ENCODE measurements around the gene ZC3H11A. TPM values are rescaled to one million over a fixed set of nuclear protein-coding genes. Genes with fewer than 3 reads are reported as not detected.

ZC3H11A gene
- total RNA-seq, 6 donors from 2014 or later = 59.4 to 133 (median 78.6) TPM

GRCh38 chr1:203805689-203806088 is 10.3 kb downstream of the ZC3H11A start:
- Histone ChIP-seq H3K27ac (no peak overlapping the region), H3K27me3 (no peaks in the 10 kb centered on the region), H3K4me1 (peaks cover 0 to 7% (median 6%) of the 10 kb centered on the region in 4 donors), H3K4me3 (no peak overlapping the region), H3K9me3 (no peaks in the 10 kb centered on the region), H3K36me3 (peaks cover 0 to 49% (median 19%) of the 10 kb centered on the region in 4 donors)
- TF ChIP-seq CTCF (IDR thresholded peaks at IDR 0.05) (no peak), EP300 (IDR thresholded peaks at IDR 0.05) (no peak), POLR2AphosphoS5 (IDR thresholded peaks at IDR 0.05) (no peak), POLR2A (IDR thresholded peaks at IDR 0.05) (no peak)
- ATAC-seq (ENCODE audit: low FRiP score in 2 of 2) (no peak), DNase-seq (no peak)
- WGBS, 2 donors = 98% methylated on average over 7 of the region's 7 CpGs

- Histone ChIP-seq H3K4me3 (no peak overlapping the region), H3K4me1 (peaks cover 3 to 12% (median 6%) of the 10 kb centered on the region in 4 donors), H3K9me3 (no peaks in the 10 kb centered on the region), H3K36me3 (peaks cover 0 to 58% (median 19%) of the 10 kb centered on the region in 4 donors), H3K27ac (no peak overlapping the region), H3K27me3 (no peaks in the 10 kb centered on the region)
- ATAC-seq (ENCODE audit: low FRiP score in 2 of 2) (no peak), DNase-seq (no peak)
- TF ChIP-seq CTCF (IDR thresholded peaks at IDR 0.05) = no peak
- no peak for TF ChIP-seq POLR2AphosphoS5 (IDR thresholded peaks at IDR 0.05)
- no peak for TF ChIP-seq POLR2A (IDR thresholded peaks at IDR 0.05)
- no peak for TF ChIP-seq EP300 (IDR thresholded peaks at IDR 0.05)
- WGBS, 2 donors = 86 to 93% methylated on average over 2 of the region's 2 CpGs
Observed at GRCh38 chr1:203807196-203807595, 11.8 kb downstream of the ZC3H11A start.

- Histone ChIP-seq H3K27me3 (no peaks in the 10 kb centered on the region), H3K9me3 (no peaks in the 10 kb centered on the region), H3K4me3 (no peak overlapping the region), H3K36me3 (peaks cover 9 to 72% (median 17%) of the 10 kb centered on the region in 4 donors), H3K4me1 (peaks cover 0 to 11% (median 8%) of the 10 kb centered on the region in 4 donors), H3K27ac (no peak overlapping the region)
- ATAC-seq (ENCODE audit: low FRiP score in 2 of 2) = no peak
- TF ChIP-seq POLR2AphosphoS5 (IDR thresholded peaks at IDR 0.05) = no peak
- no peak for TF ChIP-seq CTCF (IDR thresholded peaks at IDR 0.05)
- TF ChIP-seq EP300 (IDR thresholded peaks at IDR 0.05) = no peak
- no peak for TF ChIP-seq POLR2A (IDR thresholded peaks at IDR 0.05)
- DNase-seq = no peak
- 95 to 100% methylated on average over 2 of the region's 2 CpGs for WGBS, 2 donors
Observed at GRCh38 chr1:203813581-203814341, 18.3 kb downstream of the ZC3H11A start.

- Histone ChIP-seq H3K36me3 (peaks cover 38 to 97% (median 59%) of the 10 kb centered on the region in 4 donors), H3K27ac (no peak overlapping the region)
Observed at GRCh38 chr1:203818399-203818798, 23.0 kb downstream of the ZC3H11A start.

More at GRCh38 chr1:203818399-203818798, 23.0 kb downstream of the ZC3H11A start:
- WGBS, 2 donors = 79 to 93% methylated on average over 6 of the region's 6 CpGs
- Histone ChIP-seq H3K27me3 (no peaks in the 10 kb centered on the region), H3K9me3 (no peaks in the 10 kb centered on the region), H3K4me1 (peaks cover 0 to 2% (median under 1%) of the 10 kb centered on the region in 4 donors), H3K4me3 (no peak overlapping the region)
- no peak for TF ChIP-seq EP300 (IDR thresholded peaks at IDR 0.05)
- TF ChIP-seq CTCF (IDR thresholded peaks at IDR 0.05) = no peak
- TF ChIP-seq POLR2AphosphoS5 (IDR thresholded peaks at IDR 0.05) = no peak
- TF ChIP-seq POLR2A (IDR thresholded peaks at IDR 0.05) = no peak
- ATAC-seq (ENCODE audit: low FRiP score in 2 of 2) (no peak), DNase-seq (no peak)
